ENCODE data around the gene RCAN2.

Gene RCAN2

DNA sequence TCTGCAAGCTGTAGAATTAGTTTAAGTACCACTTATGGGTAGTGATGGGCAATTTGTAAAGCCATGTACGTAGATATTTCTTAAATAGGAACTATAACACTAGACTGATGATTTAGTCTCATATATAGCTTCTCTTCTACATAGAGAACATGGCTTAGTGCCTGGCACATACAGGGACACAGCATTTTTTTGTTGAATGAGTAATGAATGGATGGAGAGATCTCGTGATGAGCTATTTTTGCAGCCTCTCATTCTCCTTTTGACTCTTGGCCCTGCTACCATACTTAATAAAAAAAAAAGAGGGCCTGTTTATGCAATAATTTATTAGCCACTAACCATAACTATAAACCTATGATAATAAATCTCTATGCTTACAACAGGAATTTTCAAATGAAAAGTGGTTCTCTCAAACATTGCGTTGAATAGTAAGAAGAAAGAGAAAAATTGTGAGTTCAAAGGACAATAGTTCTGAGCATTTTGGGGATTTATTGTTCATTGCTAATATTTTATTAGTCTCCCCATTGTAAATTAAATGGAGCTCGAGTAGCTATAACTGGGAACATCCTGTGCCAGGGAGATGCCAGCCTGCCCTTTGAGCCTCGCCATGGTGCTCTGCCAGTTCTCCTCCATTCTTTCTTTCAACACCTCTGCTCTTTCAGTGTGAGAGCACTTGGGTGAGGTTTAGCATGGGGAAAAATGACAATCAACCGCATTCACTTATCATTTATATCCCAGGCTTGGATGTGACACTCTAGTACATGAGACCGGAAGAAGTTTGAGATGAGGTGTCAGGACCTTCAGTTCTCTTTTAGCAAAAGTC, 14.7 kb upstream of the RCAN2 start:
- Mint-ChIP-seq H3K36me3 (no peaks in the 10 kb centered on the region), H3K4me1 (ENCODE audit: low read depth) (no peaks in the 10 kb centered on the region), H3K4me3 (no peak overlapping the region), H3K9me3 (ENCODE audit: low read depth) (no peaks in the 10 kb centered on the region), H3K27ac (no peak overlapping the region), H3K27me3 (peaks cover 4% of the 10 kb centered on the region)

DNA sequence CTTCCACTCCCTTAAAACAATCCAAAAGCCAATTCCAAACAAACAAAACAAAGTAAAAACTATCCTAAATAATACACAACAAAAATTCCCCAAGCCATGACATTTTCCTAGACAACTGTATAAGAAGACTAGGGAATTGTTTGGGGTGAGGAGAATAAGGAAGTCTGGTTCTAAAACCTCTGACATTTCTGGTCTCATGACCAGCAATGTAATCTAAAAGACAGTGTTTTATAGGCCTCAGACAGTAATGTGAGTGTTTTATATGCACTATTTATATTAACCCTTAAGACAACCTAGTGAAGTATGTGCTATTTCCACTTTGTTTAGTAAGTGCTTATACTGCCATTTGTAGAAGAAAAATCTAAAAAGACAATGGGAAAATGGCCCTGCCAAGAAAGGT, 13.0 kb upstream of the RCAN2 start:
- Mint-ChIP-seq H3K27me3 (peaks cover 12% of the 10 kb centered on the region), H3K9me3 (ENCODE audit: low read depth) (no peaks in the 10 kb centered on the region), H3K27ac (no peak overlapping the region), H3K4me1 (ENCODE audit: low read depth) (no peaks in the 10 kb centered on the region), H3K36me3 (no peaks in the 10 kb centered on the region), H3K4me3 (no peak overlapping the region)

DNA sequence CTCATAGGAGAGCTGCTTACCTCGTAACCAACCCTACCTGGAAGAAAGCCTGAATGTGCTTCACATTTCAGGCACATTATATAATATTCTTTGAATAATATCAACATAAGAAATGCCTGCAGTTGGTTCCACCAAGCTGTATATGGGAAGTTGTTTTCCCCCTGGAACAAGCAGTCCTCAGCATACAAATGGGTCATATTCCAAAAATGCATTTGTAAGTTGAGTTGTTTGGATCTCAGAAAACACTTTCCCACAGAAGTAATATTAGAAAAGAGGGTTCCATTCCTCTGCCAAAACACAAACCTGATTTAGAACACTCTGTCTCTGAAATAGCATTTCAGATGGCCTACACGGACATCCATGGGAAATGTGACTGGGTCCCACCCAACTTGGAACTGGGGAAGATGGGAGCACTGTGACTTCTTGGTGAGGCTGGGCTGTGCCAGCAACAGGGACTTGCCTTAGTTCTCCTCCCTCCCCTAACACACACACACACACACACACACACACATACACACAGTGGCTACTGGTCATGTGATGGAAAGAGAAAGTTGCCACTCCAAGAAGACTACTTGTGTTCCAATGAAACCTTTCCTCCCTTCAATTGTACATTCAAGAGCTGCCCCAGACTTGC, 11.4 kb upstream of the RCAN2 start:
- H3K4me3 Mint-ChIP-seq: no peak overlapping the region
- no peaks in the 10 kb centered on the region for H3K4me1 Mint-ChIP-seq (ENCODE audit: low read depth)
- no peaks in the 10 kb centered on the region for H3K36me3 Mint-ChIP-seq
- H3K9me3 Mint-ChIP-seq (ENCODE audit: low read depth): no peaks in the 10 kb centered on the region
- no peak overlapping the region for H3K27ac Mint-ChIP-seq
- H3K27me3 Mint-ChIP-seq: peaks cover 12% of the 10 kb centered on the region

DNA sequence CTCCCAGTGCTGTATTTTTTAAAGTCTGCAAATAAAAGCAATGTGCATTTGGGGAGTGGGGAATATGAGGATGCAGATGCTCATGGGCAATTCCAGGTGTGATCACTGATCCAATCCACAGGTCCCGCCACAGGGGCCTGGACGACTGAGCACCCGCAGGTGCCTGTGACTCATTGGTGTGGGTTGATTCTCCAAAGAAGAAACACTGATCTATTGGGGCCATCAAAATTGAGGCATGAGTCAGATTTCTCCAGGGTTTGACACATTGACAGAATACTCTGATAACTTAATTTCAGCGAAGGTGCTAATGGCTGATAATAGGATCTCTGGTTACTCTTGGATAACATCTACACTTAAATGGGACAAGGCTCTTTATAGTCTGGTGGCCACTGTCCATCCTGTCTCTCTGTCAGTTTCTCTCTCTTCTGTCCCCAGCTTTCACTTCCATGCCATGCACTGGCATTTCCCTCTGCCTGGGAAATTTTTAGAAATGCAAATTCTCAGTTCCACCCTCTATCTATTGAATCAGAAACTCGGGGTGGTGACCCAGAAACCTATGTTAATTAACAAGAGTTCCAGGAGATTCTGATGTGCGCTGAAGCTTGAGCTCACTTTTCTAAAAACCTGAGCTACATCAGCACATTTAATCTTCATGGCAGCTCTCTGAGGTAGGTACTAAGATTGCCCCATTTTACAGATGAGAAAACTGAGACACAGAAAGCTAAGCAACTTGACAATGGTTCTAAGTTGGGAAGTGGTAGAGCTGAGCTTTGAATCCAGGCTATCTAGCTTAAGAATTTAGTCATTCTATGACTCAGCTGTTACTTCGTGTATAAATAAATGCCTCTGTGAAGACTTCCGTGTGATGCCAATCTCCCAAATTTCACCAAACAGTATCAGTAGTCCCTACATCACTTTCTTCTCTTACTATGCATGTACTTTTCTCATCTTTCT, 10.2 kb upstream of the RCAN2 start:
- Mint-ChIP-seq H3K4me1 (ENCODE audit: low read depth) (no peaks in the 10 kb centered on the region), H3K4me3 (no peak overlapping the region), H3K36me3 (no peaks in the 10 kb centered on the region), H3K9me3 (ENCODE audit: low read depth) (no peaks in the 10 kb centered on the region), H3K27me3 (peaks cover 20% of the 10 kb centered on the region), H3K27ac (no peak overlapping the region)

DNA sequence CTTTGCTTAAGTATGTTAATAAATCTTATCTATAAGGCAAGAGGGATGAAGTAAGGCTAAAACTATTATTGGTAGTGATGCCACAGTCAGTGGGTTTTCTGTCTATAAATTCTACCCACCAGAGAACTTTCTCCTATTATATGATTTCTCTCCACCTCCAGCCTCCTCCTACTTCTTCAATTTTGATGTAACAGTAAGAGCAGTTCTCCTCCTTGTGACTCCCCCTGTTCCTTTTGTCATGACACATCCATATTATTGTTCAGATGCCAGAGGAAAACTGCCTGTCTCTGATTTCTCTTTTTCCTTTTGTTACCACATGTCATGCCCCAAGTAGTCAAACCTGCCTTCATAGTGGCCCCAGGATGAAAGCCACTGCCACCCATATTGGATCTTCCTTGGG, 9.1 kb upstream of the RCAN2 start:
- Mint-ChIP-seq H3K27me3 (peaks cover 27% of the 10 kb centered on the region), H3K4me3 (no peak overlapping the region), H3K9me3 (ENCODE audit: low read depth) (no peaks in the 10 kb centered on the region)

DNA sequence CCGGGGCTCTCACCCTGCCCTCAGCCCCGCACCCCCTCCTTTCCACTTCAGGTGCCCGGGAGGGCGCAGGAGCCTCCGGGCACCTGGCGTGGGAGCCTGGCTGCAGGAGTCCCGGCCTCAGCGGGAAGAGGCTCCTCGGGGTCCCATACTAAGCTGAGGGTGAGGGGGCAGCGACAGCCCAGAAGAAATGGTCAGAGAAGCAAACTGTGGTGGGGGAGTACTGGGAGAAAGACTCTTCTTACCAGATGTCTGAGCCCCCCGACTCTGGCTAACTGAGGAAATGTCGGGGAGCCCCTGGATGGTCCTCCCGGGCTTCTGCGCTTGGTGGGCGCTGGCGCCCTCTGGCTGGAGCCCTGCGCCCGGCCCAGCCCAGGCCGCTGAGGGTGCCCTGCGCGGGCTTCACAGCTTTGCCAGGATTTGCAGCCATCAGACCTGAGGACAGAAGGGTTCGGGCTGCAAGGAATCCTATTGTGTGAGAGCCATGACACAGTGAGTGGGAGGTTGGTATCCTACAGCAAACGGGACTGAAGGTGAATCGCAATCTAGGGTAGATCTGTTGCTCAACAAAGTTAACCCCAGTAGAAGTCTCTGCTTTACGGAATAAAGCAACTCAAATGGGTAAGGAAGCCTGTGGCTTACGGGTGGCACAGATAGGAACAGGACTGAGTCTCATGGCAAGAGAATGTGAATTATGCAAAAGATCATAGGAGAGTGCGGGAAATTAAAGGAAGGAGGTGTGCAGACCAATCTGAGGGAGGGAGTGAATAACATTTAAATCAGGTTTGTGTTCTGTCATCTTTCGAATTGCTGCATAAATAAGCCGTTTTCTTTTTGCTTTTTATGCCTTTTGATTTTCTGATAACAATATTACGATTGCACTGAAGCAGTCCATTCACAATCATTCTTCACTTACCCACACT, 639 bp upstream of the RCAN2 start:
- Mint-ChIP-seq H3K4me3 (peak overlapping the region; percentile 74), H3K36me3 (peaks cover 2% of the 10 kb centered on the region), H3K4me1 (ENCODE audit: low read depth) (peaks cover 13% of the 10 kb centered on the region), H3K27me3 (peaks cover 56% of the 10 kb centered on the region), H3K9me3 (ENCODE audit: low read depth) (no peaks in the 10 kb centered on the region), H3K27ac (no peak overlapping the region)

More for the DNA sequence above, 9.1 kb upstream of the RCAN2 start:
- H3K27ac Mint-ChIP-seq: no peak overlapping the region
- no peaks in the 10 kb centered on the region for H3K36me3 Mint-ChIP-seq
- no peaks in the 10 kb centered on the region for H3K4me1 Mint-ChIP-seq (ENCODE audit: low read depth)

DNA sequence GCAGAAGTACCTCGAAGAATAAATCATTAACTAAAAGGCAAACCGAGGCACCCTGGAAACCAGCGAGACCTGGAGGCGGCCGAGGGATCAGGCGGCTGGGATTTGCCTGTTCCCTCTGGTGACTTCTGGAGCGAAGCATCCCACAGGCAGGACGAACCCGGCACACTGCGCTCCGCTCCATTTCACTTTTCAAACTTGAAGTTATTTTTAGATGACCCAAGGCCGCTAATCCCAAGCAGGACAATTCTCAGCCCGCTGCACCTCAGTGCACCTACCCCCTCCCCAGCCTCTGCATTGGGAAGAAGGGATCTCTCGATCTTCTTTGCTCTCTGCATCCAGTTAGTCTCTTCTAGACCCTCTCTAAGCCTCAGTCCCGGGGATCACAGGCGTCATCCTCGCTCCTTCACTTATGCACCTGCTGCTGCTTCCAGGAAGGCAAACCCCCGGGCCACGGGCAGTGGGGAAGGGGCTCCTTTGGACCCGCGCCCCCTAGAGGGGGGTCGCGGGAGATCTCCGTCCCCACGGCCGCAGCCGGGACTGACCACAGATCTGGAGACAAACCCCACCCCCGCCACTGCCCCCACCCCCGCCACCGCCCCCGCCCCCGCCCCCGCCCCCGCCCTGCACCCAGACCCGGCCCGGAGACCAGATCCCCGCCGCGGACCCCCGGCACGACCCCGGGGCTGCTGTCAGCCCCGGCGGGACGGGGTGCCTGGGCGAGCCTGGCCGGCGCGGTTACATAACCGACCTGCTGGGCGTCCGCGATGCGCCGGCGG, 636 bp downstream of the RCAN2 start:
- peaks cover 56% of the 10 kb centered on the region for H3K27me3 Mint-ChIP-seq
- peaks cover 2% of the 10 kb centered on the region for H3K36me3 Mint-ChIP-seq
- H3K4me3 Mint-ChIP-seq: peak overlapping the region; percentile 75
- H3K27ac Mint-ChIP-seq: no peak overlapping the region
- H3K4me1 Mint-ChIP-seq (ENCODE audit: low read depth): peaks cover 13% of the 10 kb centered on the region
- H3K9me3 Mint-ChIP-seq (ENCODE audit: low read depth): no peaks in the 10 kb centered on the region

DNA sequence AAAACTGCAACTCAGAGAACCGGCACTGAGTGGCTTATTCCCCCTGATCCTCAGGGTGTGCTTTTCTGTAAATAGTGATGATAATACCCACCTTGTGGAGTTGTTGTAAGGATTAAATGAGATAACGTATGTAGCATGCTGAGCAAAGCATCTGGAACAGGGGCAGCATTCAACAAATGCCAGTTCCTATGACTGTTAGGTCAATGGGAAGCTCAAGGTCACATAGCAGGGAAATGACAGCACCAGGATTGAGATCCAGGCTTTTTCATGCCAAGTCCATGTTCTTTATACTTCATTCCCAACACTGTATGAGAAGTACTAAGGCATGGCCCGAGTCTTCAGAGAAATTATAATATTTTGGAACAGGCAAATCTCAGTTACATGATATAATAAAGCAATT, 5.1 kb downstream of the RCAN2 start:
- Mint-ChIP-seq H3K9me3 (ENCODE audit: low read depth) (no peaks in the 10 kb centered on the region), H3K4me3 (no peak overlapping the region), H3K27ac (no peak overlapping the region), H3K4me1 (ENCODE audit: low read depth) (peaks cover 7% of the 10 kb centered on the region), H3K27me3 (peaks cover 53% of the 10 kb centered on the region), H3K36me3 (no peaks in the 10 kb centered on the region)

DNA sequence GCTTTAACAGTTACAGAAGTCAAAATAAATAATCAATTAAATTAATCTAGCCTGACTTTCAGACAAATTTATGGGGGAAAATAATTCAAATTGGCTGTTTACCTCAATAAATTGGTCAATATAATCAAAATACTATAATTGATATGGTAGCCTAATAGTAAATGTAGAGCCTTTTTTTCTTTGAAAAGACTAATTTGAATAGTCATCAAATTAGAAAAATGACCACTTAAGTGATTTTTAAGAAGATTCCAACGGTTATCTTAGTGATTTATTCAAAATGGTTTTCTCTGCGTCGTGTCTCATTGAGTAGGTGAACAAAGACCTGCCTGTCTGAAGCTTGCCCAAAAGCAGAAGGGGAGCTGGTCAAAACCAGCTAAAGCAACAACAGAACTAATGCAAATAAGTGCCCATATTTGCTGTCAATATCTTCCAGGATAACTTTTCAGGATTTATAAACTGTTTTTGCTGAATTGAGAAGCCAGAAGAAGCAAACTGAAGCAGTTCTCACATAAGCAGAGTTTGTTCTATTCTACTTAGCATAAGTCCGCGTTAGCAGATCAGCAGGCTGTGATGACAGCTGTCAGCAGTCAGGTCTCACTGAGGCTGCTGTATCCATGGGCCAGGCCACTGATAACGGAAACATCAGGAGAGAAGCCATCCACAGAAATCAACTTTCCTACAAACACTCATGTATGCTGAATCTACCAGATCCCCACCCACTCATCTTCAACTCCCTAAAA, 7.0 kb downstream of the RCAN2 start:
- H3K4me1 Mint-ChIP-seq (ENCODE audit: low read depth): no peaks in the 10 kb centered on the region
- H3K36me3 Mint-ChIP-seq: no peaks in the 10 kb centered on the region
- H3K27ac Mint-ChIP-seq: no peak overlapping the region
- no peaks in the 10 kb centered on the region for H3K9me3 Mint-ChIP-seq (ENCODE audit: low read depth)
- peaks cover 41% of the 10 kb centered on the region for H3K27me3 Mint-ChIP-seq
- H3K4me3 Mint-ChIP-seq: no peak overlapping the region

DNA sequence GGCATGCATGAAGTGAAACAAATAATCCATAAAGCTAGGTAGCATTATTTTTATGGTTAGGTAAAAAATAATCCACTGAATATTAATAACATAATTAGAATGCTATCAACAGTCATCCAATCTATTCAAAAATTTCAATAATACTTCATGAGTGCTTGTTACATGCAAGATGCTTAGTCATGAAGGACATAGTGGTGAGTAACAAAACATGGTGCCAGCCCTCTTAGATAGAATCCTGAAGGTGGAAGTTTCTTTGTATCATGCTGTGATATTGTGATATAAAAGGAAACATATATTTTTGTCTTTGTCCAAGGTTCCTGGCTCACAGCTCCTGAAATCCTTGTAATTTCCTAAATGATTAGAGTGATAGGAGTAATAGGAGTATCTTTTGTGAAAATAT, 14.9 kb downstream of the RCAN2 start:
- Mint-ChIP-seq H3K9me3 (ENCODE audit: low read depth) (no peaks in the 10 kb centered on the region), H3K27ac (no peak overlapping the region), H3K4me1 (ENCODE audit: low read depth) (no peaks in the 10 kb centered on the region)

DNA sequence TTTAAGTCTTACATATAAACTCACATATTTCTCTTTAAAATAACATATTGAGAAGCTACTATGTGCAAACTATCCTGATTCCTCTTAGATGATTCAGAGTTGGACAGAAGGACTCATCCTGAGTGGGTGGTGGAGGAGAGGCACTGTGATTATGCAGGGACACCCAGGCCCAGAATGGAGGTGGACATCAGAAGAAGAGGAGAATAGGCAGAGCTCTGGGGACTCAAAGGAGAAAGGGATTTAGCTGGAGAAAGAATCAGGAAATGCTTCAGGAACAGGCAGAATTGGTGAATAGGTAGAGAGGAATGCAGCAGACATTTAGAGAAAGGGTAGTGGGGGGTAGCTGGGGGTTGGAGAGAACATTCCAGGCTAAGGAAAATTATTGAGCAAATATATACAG, 17.4 kb downstream of the RCAN2 start:
- Mint-ChIP-seq H3K27ac (no peak overlapping the region), H3K4me1 (ENCODE audit: low read depth) (no peaks in the 10 kb centered on the region), H3K9me3 (ENCODE audit: low read depth) (no peaks in the 10 kb centered on the region), H3K27me3 (peaks cover 21% of the 10 kb centered on the region), H3K4me3 (no peak overlapping the region), H3K36me3 (no peaks in the 10 kb centered on the region)

More for the DNA sequence above, 14.9 kb downstream of the RCAN2 start:
- Mint-ChIP-seq H3K27me3 (peaks cover 22% of the 10 kb centered on the region), H3K36me3 (no peaks in the 10 kb centered on the region), H3K4me3 (no peak overlapping the region)

DNA sequence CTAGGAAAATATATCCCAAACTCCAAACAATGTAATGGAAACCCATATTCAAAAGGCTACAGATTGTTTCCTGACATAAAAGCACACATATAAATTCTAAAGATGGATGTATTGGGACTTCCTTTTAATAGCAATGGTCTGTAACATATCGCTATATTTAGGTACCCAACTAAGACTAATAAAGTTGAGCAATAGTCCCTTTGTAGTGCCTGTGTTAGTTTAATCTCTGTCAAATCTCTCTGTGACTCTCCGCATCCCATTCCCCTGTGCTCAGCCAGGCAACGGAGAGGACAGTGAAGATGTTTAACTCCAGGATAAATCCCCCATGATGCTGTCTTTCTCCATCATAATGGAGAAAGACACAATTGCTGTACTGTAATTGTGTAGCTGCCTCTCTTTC, 19.0 kb downstream of the RCAN2 start:
- Mint-ChIP-seq H3K27ac (no peak overlapping the region), H3K36me3 (no peaks in the 10 kb centered on the region), H3K4me1 (ENCODE audit: low read depth) (no peaks in the 10 kb centered on the region), H3K4me3 (no peak overlapping the region), H3K27me3 (peaks cover 18% of the 10 kb centered on the region), H3K9me3 (ENCODE audit: low read depth) (no peaks in the 10 kb centered on the region)

DNA sequence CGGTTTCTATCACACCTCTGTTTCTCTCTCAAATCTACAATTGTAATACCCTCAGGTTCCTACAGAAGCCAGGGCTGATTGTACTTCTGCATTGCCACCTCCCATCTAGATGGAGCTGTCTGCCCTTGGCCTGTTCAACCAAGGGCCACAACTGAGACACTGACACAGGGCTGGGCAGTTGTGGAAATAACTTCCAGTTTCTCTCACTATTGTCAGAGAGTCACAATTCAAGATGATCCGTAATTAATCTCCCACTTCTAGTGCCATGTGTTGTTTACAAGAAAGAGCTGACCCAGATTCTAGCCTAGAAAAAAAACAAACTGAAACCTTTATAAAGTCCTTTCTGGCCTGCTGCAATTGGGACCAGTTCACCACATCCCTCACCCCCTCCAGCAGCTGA, 22.2 kb downstream of the RCAN2 start:
- H3K27me3 Mint-ChIP-seq: peaks cover 17% of the 10 kb centered on the region
- no peaks in the 10 kb centered on the region for H3K9me3 Mint-ChIP-seq (ENCODE audit: low read depth)
- no peak overlapping the region for H3K4me3 Mint-ChIP-seq
- no peaks in the 10 kb centered on the region for H3K36me3 Mint-ChIP-seq
- no peak overlapping the region for H3K27ac Mint-ChIP-seq
- H3K4me1 Mint-ChIP-seq (ENCODE audit: low read depth): no peaks in the 10 kb centered on the region

Measured in activated naive CD8-positive, alpha-beta T cell (primary cell).